ENCODE measurements around the gene NUDT14. TPM values are rescaled to one million over a fixed set of nuclear protein-coding genes. Genes with fewer than 3 reads are reported as not detected.

The NUDT14 gene
- total and polyA plus RNA-seq, 7 donors = 14.7 to 45.4 (median 23.3) TPM

GRCh38 chr14:105208738-105209075 lies 27.6 kb upstream of the NUDT14 start:
- ATAC-seq (no peak), DNase-seq (no peak)
- intact Hi-C loops (cut with DNase I) = no loop called here
- WGBS, 3 donors = 91 to 94% (median 91%) methylated on average over 11 to 12 of the region's 12 CpGs
- TF ChIP-seq CTCF (IDR thresholded peaks at IDR 0.05) = no peak
- Histone ChIP-seq H3K27me3 (ENCODE audit: insufficient read depth in 3 of 3, low read length in 2 of 3) (no peaks in the 10 kb centered on the region), H3K9me3 (no peaks in the 10 kb centered on the region), H3K36me3 (ENCODE audit: insufficient read depth in 1 of 2, low read depth in 1 of 2) (peaks cover 0 to 14% of the 10 kb centered on the region in 2 donors), H3K4me3 (no peak overlapping the region), H3K27ac (no peak overlapping the region), H3K4me1 (peaks cover 24% of the 10 kb centered on the region)

- H3K4me1 ChIP-seq = peaks cover 21% of the 10 kb centered on the region
- intact Hi-C loops (cut with DNase I) = no loop called here
- H3K9me3 ChIP-seq = no peaks in the 10 kb centered on the region
- H3K27ac ChIP-seq = no peak overlapping the region
- ATAC-seq (no peak), DNase-seq (no peak)
- no peak for TF ChIP-seq CTCF (IDR thresholded peaks at IDR 0.05)
- no peaks in the 10 kb centered on the region for H3K27me3 ChIP-seq (ENCODE audit: insufficient read depth in 3 of 3, low read length in 2 of 3)
- H3K4me3 ChIP-seq = no peak overlapping the region
- 92 to 94% (median 94%) methylated on average over 23 to 25 of the region's 25 CpGs for WGBS, 3 donors
- peaks cover 0 to 14% of the 10 kb centered on the region in 2 donors for H3K36me3 ChIP-seq (ENCODE audit: insufficient read depth in 1 of 2, low read depth in 1 of 2)
Measured at GRCh38 chr14:105207996-105208737, 27.1 kb upstream of the NUDT14 start.

DNA sequence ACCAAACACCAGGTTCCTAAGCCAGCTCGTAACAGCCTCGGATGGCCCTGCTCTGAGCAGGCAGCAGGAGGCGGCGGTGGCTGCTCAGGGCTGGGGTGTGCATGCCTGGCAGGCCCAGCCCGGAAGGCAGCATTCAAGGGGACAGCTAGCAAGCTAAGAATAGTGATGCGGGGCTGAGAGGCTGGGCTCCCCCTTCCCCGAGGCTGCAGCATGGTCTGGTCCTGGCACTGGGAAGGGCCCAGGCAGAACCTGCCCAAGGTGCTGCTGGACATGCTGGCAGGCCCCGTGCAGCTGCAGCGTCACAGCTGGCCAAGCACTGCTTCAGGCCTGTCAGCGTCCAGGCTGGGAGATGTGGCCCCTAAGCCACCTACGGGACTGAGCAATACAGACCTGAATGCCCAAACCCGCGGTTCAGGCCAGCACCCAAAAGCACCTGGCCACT lies 26.4 kb upstream of the NUDT14 start:
- DNase-seq (no peak), ATAC-seq (no peak)
- no peak for TF ChIP-seq CTCF (IDR thresholded peaks at IDR 0.05)
- H3K9me3 ChIP-seq = no peaks in the 10 kb centered on the region
- H3K4me1 ChIP-seq = peaks cover 21% of the 10 kb centered on the region
- WGBS, 3 donors = 59 to 77% (median 65%) methylated on average over 12 to 13 of the region's 13 CpGs
- peaks cover 0 to 14% of the 10 kb centered on the region in 2 donors for H3K36me3 ChIP-seq (ENCODE audit: insufficient read depth in 1 of 2, low read depth in 1 of 2)
- no peaks in the 10 kb centered on the region for H3K27me3 ChIP-seq (ENCODE audit: insufficient read depth in 3 of 3, low read length in 2 of 3)
- H3K27ac ChIP-seq = no peak overlapping the region
- H3K4me3 ChIP-seq = no peak overlapping the region
- intact Hi-C loops (cut with DNase I) = no loop called here

- no peak overlapping the region for H3K27ac ChIP-seq
- TF ChIP-seq CTCF (IDR thresholded peaks at IDR 0.05) = no peak
Measured at GRCh38 chr14:105206873-105207272, 25.8 kb upstream of the NUDT14 start.

More at GRCh38 chr14:105206873-105207272, 25.8 kb upstream of the NUDT14 start:
- no peak for ATAC-seq
- no peaks in the 10 kb centered on the region for H3K9me3 ChIP-seq
- H3K4me1 ChIP-seq = peaks cover 21% of the 10 kb centered on the region
- H3K4me3 ChIP-seq = no peak overlapping the region
- WGBS, 3 donors = 26 to 44% (median 30%) methylated on average over 4 to 5 of the region's 5 CpGs
- no peak for DNase-seq
- peaks cover 0 to 14% of the 10 kb centered on the region in 2 donors for H3K36me3 ChIP-seq (ENCODE audit: insufficient read depth in 1 of 2, low read depth in 1 of 2)
- intact Hi-C loops (cut with DNase I) = no loop called here
- no peaks in the 10 kb centered on the region for H3K27me3 ChIP-seq (ENCODE audit: insufficient read depth in 3 of 3, low read length in 2 of 3)

Measured in psoas muscle (tissue), 8 donors.